Heart left ventricle (tissue), 13 donors: Measurements from ENCODE around the gene TSR1.

Source experiments
- POLR2A ChIP-seq, 2 donors: fragments of 450-650 bp; IDR thresholded peaks; one replicate each; pipeline ENCODE4 v1.6.1; 2017; ENCODE audit warnings: antibody characterized with exemption in 2 of 2, mild to moderate bottlenecking in 2 of 2, moderate library complexity in 2 of 2
- TF ChIP-seq, protein P1 (sequence below), 12 donors: fragments of 200-600 bp; sonication (generic) in 4 of 12; IDR thresholded peaks; one replicate each; pipeline versions ENCODE4 v1.5.0 to v1.8.0; 2018 to 2022; ENCODE audit warnings: antibody characterized with exemption in 12 of 12, mild to moderate bottlenecking in 5 of 12
- donor health status: ischemic (EF 13 %, LVEDD 7.1; RV severe dilation, severe dysfunction).
- donor health status: DM: no; HTN: yes; CAD: no.
- donor health status: DM: no; HTN: no; CAD: no.
- donor health status: ischemic (EF 25% LVEDD 6.9; RV normal size, moderate dysfunction).
- donor health status: ischemic (EF 25% LVEDD 5.7; RV mildly dilated, moderate dysfunction).
- donor health status: ischemic (EF 35%, LVEDD 5.7; RV mildly dilated, moderate dysfunction).
- donor health status: nonischemic (EF 11% LVEDD 7.7; RV severe dilation, severe dysfunction).
- donor health status: DM: yes; HTN: yes; CAD: no.
- donor health status: PGD.
- donor health status: ischemic (EF 29% LVEDD 5.4; RV normal size, mild dysfunction).
- donor health status: nonischemic (EF 23%, LVEDD 6.1; RV moderate dilation, normal function).

GRCh38 chr17:2375406-2375805 lies 39.1 kb upstream of the TSR1 start:
- no peak for TF ChIP-seq POLR2A (IDR thresholded peaks at IDR 0.05)
- TF ChIP-seq, protein P1, sequence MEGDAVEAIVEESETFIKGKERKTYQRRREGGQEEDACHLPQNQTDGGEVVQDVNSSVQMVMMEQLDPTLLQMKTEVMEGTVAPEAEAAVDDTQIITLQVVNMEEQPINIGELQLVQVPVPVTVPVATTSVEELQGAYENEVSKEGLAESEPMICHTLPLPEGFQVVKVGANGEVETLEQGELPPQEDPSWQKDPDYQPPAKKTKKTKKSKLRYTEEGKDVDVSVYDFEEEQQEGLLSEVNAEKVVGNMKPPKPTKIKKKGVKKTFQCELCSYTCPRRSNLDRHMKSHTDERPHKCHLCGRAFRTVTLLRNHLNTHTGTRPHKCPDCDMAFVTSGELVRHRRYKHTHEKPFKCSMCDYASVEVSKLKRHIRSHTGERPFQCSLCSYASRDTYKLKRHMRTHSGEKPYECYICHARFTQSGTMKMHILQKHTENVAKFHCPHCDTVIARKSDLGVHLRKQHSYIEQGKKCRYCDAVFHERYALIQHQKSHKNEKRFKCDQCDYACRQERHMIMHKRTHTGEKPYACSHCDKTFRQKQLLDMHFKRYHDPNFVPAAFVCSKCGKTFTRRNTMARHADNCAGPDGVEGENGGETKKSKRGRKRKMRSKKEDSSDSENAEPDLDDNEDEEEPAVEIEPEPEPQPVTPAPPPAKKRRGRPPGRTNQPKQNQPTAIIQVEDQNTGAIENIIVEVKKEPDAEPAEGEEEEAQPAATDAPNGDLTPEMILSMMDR (IDR thresholded peaks at IDR 0.05): no peak
